NCI-H446 treated with DMSO at 0.1 percent for 48 hours (cell line): ENCODE measurements around the gene VEPH1.
"Not testable (repeated sequence)": the region's sequence is repeated elsewhere in the genome, so short reads cannot be mapped to it uniquely, and the experiment has no call there.

Experiments
- DNase-seq: peaks from one replicate; lab custom pipeline; 2025; lab: John Stamatoyannopoulos, UW

Gene VEPH1

GRCh38 chr3:157384491-157384890, 118.7 kb downstream of the VEPH1 start:
- peak; percentile 92 for DNase-seq

GRCh38 chr3:157384031-157384430, 119.2 kb downstream of the VEPH1 start:
- DNase-seq: peak; percentile 49

- no peak for DNase-seq
Observed at GRCh38 chr3:157381606-157382005, 121.6 kb downstream of the VEPH1 start.

- DNase-seq: no peak
Observed at GRCh38 chr3:157379525-157380140, 123.6 kb downstream of the VEPH1 start.

- DNase-seq: peak; percentile 64
Observed at GRCh38 chr3:157376603-157377300, 126.5 kb downstream of the VEPH1 start.

- DNase-seq: peak; percentile 12
Observed at GRCh38 chr3:157375342-157375986, 127.8 kb downstream of the VEPH1 start.

GRCh38 chr3:157374933-157375332, 128.3 kb downstream of the VEPH1 start:
- DNase-seq: no peak

GRCh38 chr3:157373783-157374182, 129.4 kb downstream of the VEPH1 start:
- no peak for DNase-seq

- DNase-seq: no peak
Observed at GRCh38 chr3:157370867-157371266, 132.3 kb downstream of the VEPH1 start.

- DNase-seq: peak; percentile 98
Observed at GRCh38 chr3:157369727-157370421, 133.3 kb downstream of the VEPH1 start.

GRCh38 chr3:157368171-157368570, 135.0 kb downstream of the VEPH1 start:
- no peak for DNase-seq

- no peak for DNase-seq
Observed at GRCh38 chr3:157363393-157363792, 139.8 kb downstream of the VEPH1 start.

GRCh38 chr3:157362348-157362747, 140.9 kb downstream of the VEPH1 start:
- no peak for DNase-seq

GRCh38 chr3:157360044-157360443, 143.2 kb downstream of the VEPH1 start:
- DNase-seq: no peak

- DNase-seq: no peak
Observed at GRCh38 chr3:157356541-157356940, 146.7 kb downstream of the VEPH1 start.

GRCh38 chr3:157355276-157355675, 147.9 kb downstream of the VEPH1 start:
- DNase-seq: no peak

GRCh38 chr3:157354722-157355121, 148.5 kb downstream of the VEPH1 start:
- no peak for DNase-seq

GRCh38 chr3:157354254-157354653, 149.0 kb downstream of the VEPH1 start:
- no peak for DNase-seq

GRCh38 chr3:157353652-157354051, 149.6 kb downstream of the VEPH1 start:
- no peak for DNase-seq

- DNase-seq: no peak
Observed at GRCh38 chr3:157351981-157352380, 151.2 kb downstream of the VEPH1 start.

GRCh38 chr3:157350651-157351050, 152.6 kb downstream of the VEPH1 start:
- not testable (repeated sequence) for DNase-seq

- DNase-seq: not testable (repeated sequence)
Observed at GRCh38 chr3:157348304-157349075, 154.7 kb downstream of the VEPH1 start.
